ENCODE data around the gene CCDC7. TPM values are rescaled to one million over a fixed set of nuclear protein-coding genes. Genes with fewer than 3 reads are reported as not detected.
"Not testable (repeated sequence)": the region's sequence is repeated elsewhere in the genome, so short reads cannot be mapped to it uniquely, and the experiment has no call there.

The CCDC7 gene
- total RNA-seq (10 to 100 TPM in 8 of 9 donors, 1 to 10 TPM in 1; 8.5 to 31.2 (median 22.9) TPM), polyA plus RNA-seq (1 to 10 TPM; 1.8 to 3.4 (median 1.9) TPM)
- long read RNA-seq, donor 1, partial matches to known transcripts = 143 of 197 reads
- long read RNA-seq, donor 1, other reads (novel, unspliced or antisense) = 54 of 197 reads
- long read RNA-seq, donor 2, partial matches to known transcripts = 132 of 210 reads
- long read RNA-seq, donor 2, other reads (novel, unspliced or antisense) = 78 of 210 reads
- long read RNA-seq, donor 3 = 0 reads
- long read RNA-seq, donor 4 = 0 reads
- long read RNA-seq, donor 5, partial matches to known transcripts = 1 of 1 reads
- long read RNA-seq, donor 5, other reads (novel, unspliced or antisense) = 0 of 1 reads
- long read RNA-seq, donor 6, partial matches to known transcripts = 0 of 1 reads
- long read RNA-seq, donor 6, other reads (novel, unspliced or antisense) = 1 of 1 reads
- long read RNA-seq, donor 7 = 0 reads
- long read RNA-seq, donor 8, partial matches to known transcripts = 236 of 385 reads
- long read RNA-seq, donor 8, other reads (novel, unspliced or antisense) = 149 of 385 reads
- long read RNA-seq, donor 9, partial matches to known transcripts = 196 of 265 reads
- long read RNA-seq, donor 9, other reads (novel, unspliced or antisense) = 69 of 265 reads
- long read RNA-seq, donor 10 = 0 reads

DNA sequence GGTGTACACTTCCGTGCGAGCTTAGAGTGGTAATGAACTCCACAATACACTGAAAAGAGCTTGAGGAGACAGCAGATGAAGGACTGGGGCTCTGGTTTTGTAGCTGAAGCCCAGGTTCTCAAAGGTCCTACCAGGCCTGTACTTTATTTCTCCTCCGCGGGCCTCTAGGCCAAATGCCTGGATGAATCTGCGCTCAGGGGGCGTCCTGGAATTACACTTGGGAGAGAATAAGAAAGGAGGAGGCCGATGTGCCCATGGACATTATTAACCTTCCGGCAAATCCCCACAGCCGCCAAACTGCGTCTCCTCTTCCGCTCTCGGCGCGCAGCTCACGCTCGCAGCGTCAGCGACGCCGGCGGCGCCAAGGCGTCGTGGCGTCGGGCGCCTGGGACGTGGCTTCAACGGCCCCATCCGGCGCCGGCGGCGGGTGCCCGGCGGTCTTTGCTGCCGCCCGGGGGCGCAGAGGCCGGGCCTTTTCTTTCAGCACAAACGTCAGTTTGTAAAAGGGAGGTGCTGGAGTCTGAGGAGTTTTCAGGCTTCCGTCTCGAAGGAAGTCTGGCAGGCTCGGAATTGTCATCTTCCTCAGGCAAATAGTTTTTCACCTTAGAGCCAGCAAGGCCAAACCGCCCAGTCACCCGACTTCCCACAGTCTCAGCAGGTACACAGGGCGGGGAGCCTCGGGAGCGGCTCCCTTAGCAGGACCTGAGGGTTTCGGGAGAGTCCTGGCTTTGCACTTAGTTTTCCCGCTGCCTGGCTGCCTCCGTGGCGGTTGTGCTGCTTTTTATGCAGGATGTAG, at the start of gene CCDC7:
Gene CCDC7, plus strand, starts transcription at position 401 of the 796 bp plus-strand sequence. CDS start 5,503 bp downstream, outside the sequence.
- TF ChIP-seq, protein P1, sequence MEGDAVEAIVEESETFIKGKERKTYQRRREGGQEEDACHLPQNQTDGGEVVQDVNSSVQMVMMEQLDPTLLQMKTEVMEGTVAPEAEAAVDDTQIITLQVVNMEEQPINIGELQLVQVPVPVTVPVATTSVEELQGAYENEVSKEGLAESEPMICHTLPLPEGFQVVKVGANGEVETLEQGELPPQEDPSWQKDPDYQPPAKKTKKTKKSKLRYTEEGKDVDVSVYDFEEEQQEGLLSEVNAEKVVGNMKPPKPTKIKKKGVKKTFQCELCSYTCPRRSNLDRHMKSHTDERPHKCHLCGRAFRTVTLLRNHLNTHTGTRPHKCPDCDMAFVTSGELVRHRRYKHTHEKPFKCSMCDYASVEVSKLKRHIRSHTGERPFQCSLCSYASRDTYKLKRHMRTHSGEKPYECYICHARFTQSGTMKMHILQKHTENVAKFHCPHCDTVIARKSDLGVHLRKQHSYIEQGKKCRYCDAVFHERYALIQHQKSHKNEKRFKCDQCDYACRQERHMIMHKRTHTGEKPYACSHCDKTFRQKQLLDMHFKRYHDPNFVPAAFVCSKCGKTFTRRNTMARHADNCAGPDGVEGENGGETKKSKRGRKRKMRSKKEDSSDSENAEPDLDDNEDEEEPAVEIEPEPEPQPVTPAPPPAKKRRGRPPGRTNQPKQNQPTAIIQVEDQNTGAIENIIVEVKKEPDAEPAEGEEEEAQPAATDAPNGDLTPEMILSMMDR (IDR thresholded peaks at IDR 0.05) = peak in 5 of 6 experiments; percentile 9 to 40 (median 38)
- peak in 1 of 2 donors; percentile 81 for TF ChIP-seq POLR2A (IDR thresholded peaks at IDR 0.05)
- Histone ChIP-seq H3K9me3 (replicated peaks in 1 of 3) (no peaks in the 10 kb centered on the region), H3K27me3 (no peaks in the 10 kb centered on the region), H3K36me3 (replicated peaks in 1 of 2) (no peaks in the 10 kb centered on the region), H3K4me1 (replicated peaks in 1 of 2) (peaks cover 0 to 7% of the 10 kb centered on the region in 2 donors), H3K27ac (peak within 1 kb of the TSS; percentile 85 to 95 (median 90)), H3K4me3 (peak within 1 kb of the TSS; percentile 9 to 87 (median 52))
- 0 to 1% (median 0%) methylated on average over 13 to 53 of the region's 53 CpGs for WGBS, 4 donors
- intact Hi-C loops (cut with DNase I) = no loop called here
- peak; percentile 73 to 89 (median 80) for DNase-seq

DNA sequence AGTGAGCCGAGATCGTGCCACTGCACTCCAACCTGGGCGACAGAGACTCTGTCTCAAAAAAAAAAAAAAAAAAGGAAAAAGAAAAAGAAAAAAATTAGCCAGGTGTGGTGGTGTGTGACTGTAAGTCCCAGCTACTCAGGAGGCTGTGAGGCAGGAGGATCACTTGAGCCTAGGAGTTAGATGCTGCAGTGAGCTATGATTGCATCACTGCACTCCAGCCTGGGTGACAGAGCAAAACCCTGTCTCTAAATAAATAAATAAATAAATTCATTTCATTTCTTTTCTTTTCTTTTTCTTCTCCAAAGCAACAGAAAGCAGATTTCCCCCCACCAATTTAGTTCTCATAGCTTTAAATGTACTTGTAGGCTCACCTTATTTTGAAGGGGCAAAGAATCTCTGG, 48.8 kb upstream of the CCDC7 start:
- DNase-seq; H3K36me3 ChIP-seq (replicated peaks in 1 of 2); H3K27me3 ChIP-seq; H3K27ac ChIP-seq; H3K4me1 ChIP-seq (replicated peaks in 1 of 2); H3K4me3 ChIP-seq; H3K9me3 ChIP-seq (replicated peaks in 1 of 3); intact Hi-C loops (cut with DNase I): not testable (repeated sequence)
- WGBS, 4 donors = 80 to 95% (median 92%) methylated on average over 1 to 3 of the region's 3 CpGs

DNA sequence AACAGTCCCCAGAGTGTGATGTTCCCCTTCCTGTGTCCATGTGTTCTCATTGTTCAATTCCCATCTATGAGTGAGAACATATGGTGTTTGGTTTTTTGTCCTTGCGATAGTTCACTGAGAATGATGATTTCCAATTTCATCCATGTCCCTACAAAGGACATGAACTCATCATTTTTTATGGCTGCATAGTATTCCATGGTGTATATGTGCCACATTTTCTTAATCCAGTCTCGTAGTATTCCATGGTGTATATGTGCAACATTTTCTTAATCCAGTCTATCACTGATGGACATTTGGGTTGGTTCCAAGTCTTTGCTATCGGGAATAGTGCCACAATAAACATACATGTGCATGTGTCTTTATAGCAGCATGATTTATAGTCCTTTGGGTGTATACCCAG, 46.2 kb upstream of the CCDC7 start:
- DNase-seq; H3K9me3 ChIP-seq (replicated peaks in 1 of 3); H3K4me3 ChIP-seq; H3K4me1 ChIP-seq (replicated peaks in 1 of 2); H3K27ac ChIP-seq; intact Hi-C loops (cut with DNase I); H3K27me3 ChIP-seq; H3K36me3 ChIP-seq (replicated peaks in 1 of 2): not testable (repeated sequence)
- 77 to 95% (median 87%) methylated on average over 3 of the region's 3 CpGs for WGBS, 4 donors

DNA sequence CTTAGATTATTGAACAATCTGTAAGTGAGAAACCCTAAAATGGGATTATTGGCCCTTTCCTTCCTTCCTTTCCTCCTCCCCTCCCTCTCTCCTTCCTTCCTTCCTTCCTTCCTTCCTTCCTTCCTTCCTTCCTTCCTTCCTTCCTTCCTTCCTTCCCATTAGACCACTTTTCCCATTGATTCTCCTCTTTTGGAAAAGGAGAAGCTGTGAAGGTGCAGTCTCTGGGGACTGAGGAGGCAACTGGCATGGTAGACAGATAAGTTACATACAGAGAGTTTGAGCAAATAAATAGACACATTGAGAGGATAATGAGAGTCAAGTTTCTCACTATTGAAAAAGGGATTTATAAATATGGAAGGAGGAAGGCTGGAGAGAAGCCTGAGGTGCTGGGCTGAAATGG, 45.0 kb upstream of the CCDC7 start:
- no peak for TF ChIP-seq POLR2A (IDR thresholded peaks at IDR 0.05)
- TF ChIP-seq, protein P1 (IDR thresholded peaks at IDR 0.05) = no peak

DNA sequence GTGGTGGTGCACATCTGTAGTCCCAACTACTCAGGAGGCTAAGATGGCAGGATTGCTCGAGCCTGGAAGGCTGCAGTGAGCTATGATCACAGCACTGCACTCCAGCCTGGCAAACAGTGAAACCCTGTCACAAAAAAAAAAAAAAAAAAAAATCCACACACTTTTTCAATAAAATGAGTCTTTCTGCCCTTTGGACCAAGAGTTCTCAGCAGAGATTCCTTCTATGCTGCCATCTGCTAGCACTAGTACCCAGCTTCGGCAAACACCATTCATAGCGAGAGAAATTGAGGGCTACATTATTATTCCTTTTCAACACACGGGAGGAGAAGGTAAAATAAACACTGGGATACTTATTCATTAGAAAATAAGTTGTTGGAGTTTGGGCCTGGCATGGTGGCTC, 43.4 kb upstream of the CCDC7 start:
- H3K9me3 ChIP-seq (replicated peaks in 1 of 3) = no peaks in the 10 kb centered on the region
- H3K4me1 ChIP-seq (replicated peaks in 1 of 2) = no peaks in the 10 kb centered on the region
- H3K36me3 ChIP-seq (replicated peaks in 1 of 2) = no peaks in the 10 kb centered on the region
- H3K27me3 ChIP-seq = no peaks in the 10 kb centered on the region
- no peak for DNase-seq
- WGBS, 4 donors = 81 to 99% (median 86%) methylated on average over 4 of the region's 4 CpGs
- TF ChIP-seq, protein P1 (IDR thresholded peaks at IDR 0.05) = no peak
- TF ChIP-seq POLR2A (IDR thresholded peaks at IDR 0.05) = no peak
- intact Hi-C loops (cut with DNase I) = no loop called here
- no peak overlapping the region for H3K27ac ChIP-seq
- no peak overlapping the region for H3K4me3 ChIP-seq

More for the DNA sequence above, 45.0 kb upstream of the CCDC7 start:
- no peaks in the 10 kb centered on the region for H3K36me3 ChIP-seq (replicated peaks in 1 of 2)
- H3K4me3 ChIP-seq = no peak overlapping the region
- no peak for DNase-seq
- H3K27ac ChIP-seq = no peak overlapping the region
- intact Hi-C loops (cut with DNase I) = no loop called here
- no peaks in the 10 kb centered on the region for H3K4me1 ChIP-seq (replicated peaks in 1 of 2)
- H3K9me3 ChIP-seq (replicated peaks in 1 of 3) = no peaks in the 10 kb centered on the region
- H3K27me3 ChIP-seq = no peaks in the 10 kb centered on the region

Data from adrenal gland (tissue), 19 donors.